Midbrain (tissue), 1 donor: ENCODE results near the gene CCL24.
"Not testable (repeated sequence)": the region's sequence is repeated elsewhere in the genome, so short reads cannot be mapped to it uniquely, and the experiment has no call there.

Source experiments
- DNase-seq: peaks from one replicate; lab custom pipeline; 2025; lab: John Stamatoyannopoulos, UW

Gene CCL24

DNA sequence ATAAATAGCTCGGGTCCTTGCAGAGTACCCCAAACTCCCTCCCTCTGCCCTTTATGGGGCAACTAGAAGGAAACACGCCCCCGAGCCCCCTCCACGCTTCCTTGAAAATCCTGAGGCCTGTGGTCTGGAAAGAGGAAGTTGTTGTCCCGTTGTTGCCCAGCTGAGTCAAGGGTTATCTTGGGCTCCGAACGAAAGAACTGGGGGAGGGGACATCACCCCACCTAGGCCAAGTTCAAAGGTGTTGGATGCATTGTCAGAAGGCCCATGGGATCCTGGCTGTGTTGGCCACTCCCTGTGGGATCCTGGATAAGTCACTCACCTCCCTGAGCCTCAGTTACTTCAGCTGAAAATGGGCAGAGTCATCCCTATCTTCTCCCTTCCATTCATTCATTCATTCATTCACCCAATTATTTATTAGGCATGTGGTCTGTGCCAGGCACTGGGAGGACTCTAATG, at the start of gene CCL24:
TSS of gene CCL24 (minus strand) at position 26 of the 456 bp plus-strand sequence. CDS start 91 bp downstream, outside the sequence.
- DNase-seq: no peak

- no peak for DNase-seq
Measured at GRCh38 chr7:75861636-75862035, 48.0 kb upstream of the CCL24 start.

DNA sequence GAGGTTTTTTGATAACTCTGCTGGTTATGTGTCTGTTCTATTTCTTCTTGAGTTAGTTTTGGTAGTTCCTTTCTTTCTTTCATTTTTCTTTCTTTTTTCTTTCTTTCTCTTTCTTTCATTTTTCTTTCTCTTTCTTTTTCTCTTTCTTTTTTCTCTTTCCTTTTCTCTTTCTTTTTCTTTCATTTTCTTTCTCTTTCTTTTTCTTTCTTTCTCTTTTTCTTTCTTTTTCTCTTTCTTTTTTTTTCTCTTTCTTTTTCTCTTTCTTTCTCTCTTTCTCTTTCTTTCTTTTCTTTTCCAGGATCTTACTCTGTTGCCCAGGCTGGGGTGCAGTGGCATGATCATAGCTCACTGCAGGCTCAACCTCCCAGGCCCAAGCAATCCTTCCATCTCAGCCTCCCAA, 44.8 kb upstream of the CCL24 start:
- no peak for DNase-seq

DNA sequence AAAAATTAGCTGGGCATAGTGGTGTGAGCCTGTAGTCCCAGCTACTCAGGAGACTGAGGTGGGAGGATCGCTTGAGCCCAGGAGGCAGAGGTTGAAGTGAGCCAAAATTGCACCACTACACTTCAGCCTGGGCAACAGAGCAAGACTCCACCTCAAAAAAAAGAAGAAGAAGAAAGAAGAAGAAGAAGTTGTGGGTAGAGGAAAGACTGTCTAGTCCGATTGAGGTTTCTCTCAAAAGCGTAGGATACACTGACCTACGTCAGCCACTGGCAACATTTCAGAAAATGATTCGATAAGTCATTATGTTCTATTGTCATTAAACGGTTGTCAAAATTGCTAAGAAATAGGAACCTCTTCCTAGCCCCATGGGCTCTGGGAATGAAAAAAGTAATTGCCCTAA, 42.9 kb upstream of the CCL24 start:
- no peak for DNase-seq

- DNase-seq: not testable (repeated sequence)
Measured at GRCh38 chr7:75854813-75855345, 41.3 kb upstream of the CCL24 start.

DNA sequence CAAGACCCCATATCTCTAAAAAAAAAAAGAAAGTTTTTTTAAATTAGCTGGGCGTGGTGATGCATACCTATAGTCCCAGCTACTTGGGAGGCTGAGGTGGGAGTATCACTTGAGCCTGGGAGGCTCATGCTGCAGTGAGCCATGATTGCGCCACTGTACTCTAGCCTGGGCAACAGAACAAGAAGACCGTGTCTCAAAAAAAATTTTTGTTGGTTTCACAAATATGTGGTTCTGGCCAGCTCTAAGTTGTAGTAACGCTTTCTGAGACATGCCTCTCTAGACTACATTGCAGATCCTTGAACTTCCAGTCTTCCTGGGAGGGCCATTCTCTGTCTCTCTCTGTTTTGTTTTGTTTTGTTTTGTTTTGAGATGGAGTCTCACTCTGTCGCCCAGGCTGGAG, 40.6 kb upstream of the CCL24 start:
- DNase-seq: no peak

DNA sequence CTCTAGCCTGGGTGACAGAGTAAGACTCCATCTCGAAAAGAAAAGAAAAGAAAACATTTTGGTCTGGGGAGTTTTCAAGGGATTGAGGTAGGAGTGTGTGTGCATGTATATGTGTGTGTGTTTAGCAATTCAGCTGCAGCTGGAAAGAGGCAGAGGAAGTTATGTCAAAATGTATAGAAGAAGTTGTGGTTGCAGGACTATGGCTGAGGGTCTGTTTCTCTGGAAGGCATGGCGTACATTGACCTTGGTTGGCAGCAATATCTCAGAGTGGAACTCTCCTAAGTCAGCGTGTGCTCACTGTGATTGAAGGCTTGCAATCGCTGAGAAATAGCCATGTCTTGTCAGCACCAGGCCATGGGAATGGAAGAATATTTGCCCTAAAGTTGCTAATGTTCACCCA, 36.6 kb upstream of the CCL24 start:
- no peak for DNase-seq

DNA sequence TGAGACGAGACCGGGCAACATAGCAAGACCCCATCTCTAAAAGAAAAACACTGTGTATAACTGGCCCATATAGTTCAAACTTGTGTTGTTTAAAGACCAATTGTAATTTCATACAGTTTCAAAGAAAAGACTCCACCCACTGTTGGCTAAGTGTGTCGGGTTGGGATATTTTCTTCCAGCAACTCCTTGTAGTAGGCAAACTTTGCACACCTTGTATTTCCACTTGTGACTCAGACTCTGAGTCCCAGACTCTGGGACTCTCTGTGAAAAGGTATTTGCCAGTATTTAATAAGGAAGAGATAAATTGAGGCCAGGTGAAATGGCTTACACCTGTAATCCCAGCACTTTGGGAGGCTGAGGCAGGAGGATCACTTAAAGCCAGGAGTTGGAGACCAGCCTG, 36.0 kb upstream of the CCL24 start:
- DNase-seq: no peak

DNA sequence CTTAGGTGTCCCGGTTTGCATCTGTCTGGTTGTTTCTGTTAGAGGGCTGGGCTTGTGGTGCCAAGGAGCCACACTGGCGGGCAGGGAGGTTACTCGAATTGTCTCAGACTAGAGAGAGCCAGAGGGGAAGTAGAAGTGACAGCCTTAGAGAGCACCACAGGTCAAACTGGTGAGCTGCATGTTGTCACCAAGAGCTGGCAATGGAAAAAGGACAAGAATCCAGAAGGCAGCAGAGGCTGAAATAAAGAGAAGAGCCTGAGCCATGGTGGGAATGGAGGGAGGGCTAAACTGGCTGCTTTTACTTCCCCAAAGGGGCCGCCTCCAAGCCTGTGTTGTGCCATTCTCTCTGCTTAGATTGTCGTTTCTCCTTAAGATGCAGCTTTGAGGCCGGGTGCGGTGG, 34.1 kb upstream of the CCL24 start:
- no peak for DNase-seq

GRCh38 chr7:75845132-75845531, 31.5 kb upstream of the CCL24 start:
- not testable (repeated sequence) for DNase-seq

GRCh38 chr7:75844158-75844557, 30.6 kb upstream of the CCL24 start:
- no peak for DNase-seq

DNA sequence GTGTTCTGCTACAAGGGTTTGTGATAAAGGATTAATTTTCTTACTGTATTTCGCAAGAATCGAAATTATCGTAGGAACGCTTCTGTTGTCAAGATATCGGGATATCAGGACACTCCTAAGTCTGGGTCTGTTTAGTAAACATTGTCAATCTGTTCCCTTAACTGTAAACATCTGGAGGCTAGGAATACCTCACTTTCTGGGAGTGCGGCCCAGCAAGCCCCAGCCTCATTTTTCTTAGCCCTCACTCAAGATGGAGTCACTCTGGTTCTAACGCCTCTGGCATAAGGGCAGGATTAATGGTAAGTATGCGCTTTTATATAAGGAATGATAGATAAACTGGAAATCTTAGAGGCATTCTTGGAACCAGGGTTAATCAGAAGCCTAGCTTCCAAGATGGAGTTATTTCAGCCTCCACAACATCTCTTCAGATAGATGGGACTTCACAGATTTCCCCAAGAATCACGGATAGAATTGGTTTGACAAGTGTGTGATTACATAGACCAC, 30.1 kb upstream of the CCL24 start:
- DNase-seq: no peak

DNA sequence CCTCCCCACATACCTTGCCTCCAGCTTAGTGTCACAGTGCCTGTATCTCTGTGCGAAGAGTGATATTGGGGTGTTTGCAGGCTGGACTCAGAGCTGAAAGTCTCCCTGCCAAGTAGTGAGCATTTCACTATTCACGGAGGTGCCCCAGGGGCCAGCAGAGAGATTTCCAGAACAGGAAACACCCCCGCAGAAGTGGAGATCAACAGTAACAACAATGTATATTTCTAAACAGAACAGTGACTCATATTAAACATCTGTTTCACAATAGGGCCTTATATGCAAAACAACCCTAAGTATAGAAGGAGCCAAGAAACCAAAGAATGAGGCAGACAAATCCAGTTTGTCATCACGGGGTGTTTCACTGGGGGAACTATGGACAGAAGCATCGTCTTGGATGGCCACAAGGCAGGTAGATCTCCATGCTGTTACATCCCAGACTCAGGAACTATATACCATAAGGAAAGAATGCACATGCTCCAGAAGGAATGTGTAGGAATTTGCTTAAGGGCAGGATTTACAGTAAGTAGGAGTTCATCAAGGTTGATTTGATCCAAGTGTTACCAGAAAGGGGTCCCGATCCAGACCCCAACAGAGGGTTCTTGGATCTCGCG, 29.3 kb upstream of the CCL24 start:
- DNase-seq: no peak

- DNase-seq: no peak
Measured at GRCh38 chr7:75840029-75840428, 26.4 kb upstream of the CCL24 start.

- DNase-seq: not testable (repeated sequence)
Measured at GRCh38 chr7:75838281-75838930, 24.8 kb upstream of the CCL24 start.

DNA sequence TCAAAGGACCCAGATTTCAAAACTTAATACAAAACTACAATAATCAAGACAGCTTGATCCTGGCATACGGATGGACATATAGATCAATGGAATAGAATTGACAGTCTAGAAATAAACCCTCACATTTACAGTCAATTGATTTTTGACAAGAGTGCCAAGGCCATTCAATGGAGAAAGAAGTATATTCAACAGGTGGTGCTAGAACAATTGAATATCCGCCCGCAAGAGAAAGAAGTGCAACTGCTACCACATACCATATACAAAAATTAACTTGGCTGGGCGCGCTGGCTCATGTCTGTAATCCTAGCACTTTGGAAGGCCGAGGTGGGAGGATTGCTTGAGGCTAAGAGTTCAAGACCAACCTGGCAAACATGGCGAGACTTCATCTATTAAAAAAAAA, 23.2 kb upstream of the CCL24 start:
- no peak for DNase-seq

DNA sequence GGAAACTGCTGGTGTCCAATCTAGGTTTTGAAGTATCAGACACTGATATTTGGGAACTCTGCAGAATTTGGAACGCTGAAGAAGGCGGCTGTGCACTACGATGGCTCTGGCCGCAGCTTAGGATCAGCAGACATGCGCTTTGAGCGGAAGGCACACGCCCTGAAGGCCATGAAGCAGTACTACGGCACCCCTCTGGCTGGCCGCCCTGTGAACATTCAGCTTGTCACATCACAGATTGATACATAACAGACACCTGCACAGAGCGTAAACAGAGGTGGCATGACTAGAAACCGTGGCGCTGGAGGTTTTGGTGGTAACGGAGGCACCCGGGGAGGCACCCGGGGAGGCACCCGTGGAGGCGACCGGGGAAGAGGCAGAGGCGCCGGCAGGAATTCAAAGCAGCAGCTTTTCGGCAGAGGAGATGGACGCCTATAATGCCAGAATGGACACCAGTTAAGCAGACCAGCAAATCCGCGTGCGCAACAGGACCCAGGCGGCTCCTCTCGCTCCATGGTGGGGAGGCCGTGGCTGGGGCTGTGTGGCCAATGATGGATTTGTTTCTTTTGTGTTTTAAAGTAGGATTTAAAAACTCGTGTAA, 22.2 kb upstream of the CCL24 start:
- no peak for DNase-seq

DNA sequence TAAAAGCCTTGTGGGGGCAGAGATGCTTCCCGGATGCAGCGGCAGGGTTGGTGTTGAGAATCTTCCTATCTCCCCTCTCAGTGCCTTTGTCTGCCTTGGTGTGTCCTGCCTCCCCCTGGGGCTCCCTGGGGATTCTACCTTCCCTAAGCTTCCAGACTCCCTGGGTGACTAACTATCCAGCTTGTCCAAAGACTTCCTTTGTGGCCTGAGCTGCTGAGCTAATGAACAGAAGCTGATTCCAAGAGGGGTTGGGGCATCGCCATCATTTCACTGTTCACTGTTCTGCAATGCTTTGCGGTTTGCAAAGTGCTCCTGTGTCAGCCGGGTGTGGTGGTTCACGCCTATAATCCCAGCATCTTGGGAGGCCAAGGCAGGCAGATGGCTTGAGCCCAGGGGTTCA, 20.1 kb upstream of the CCL24 start:
- DNase-seq: not testable (repeated sequence)

- DNase-seq: no peak
Measured at GRCh38 chr7:75830978-75831377, 17.4 kb upstream of the CCL24 start.

GRCh38 chr7:75829656-75830055, 16.1 kb upstream of the CCL24 start:
- DNase-seq: not testable (repeated sequence)

- DNase-seq: no peak
Measured at GRCh38 chr7:75823198-75823910, 9.7 kb upstream of the CCL24 start.

GRCh38 chr7:75820688-75821087, 7.1 kb upstream of the CCL24 start:
- no peak for DNase-seq
